ENCODE data around the gene SH3RF3.

The SH3RF3 gene

GRCh38 chr2:109418716-109419115 is 289.7 kb downstream of the SH3RF3 start:
- DNase-seq (ENCODE audit: low spot score), result no peak

GRCh38 chr2:109419171-109419756 is 290.3 kb downstream of the SH3RF3 start:
- no peak for DNase-seq (ENCODE audit: low spot score)

GRCh38 chr2:109419960-109420370 is 291.0 kb downstream of the SH3RF3 start:
- no peak for DNase-seq (ENCODE audit: low spot score)

- DNase-seq (ENCODE audit: low spot score), result no peak
These were observed 292.1 kb downstream of the SH3RF3 start for GRCh38 chr2:109421101-109421500.

- no peak for DNase-seq (ENCODE audit: low spot score)
These were observed 292.6 kb downstream of the SH3RF3 start for GRCh38 chr2:109421642-109422041.

- no peak for DNase-seq (ENCODE audit: low spot score)
These were observed 293.2 kb downstream of the SH3RF3 start for GRCh38 chr2:109422071-109422757.

GRCh38 chr2:109422758-109423500 is 293.9 kb downstream of the SH3RF3 start:
- DNase-seq (ENCODE audit: low spot score), result no peak

GRCh38 chr2:109423556-109424359 is 294.8 kb downstream of the SH3RF3 start:
- no peak for DNase-seq (ENCODE audit: low spot score)

GRCh38 chr2:109425411-109425810 is 296.4 kb downstream of the SH3RF3 start:
- DNase-seq (ENCODE audit: low spot score), result no peak

- DNase-seq (ENCODE audit: low spot score), result no peak
These were observed 298.7 kb downstream of the SH3RF3 start for GRCh38 chr2:109427661-109428091.

GRCh38 chr2:109428281-109428680 is 299.3 kb downstream of the SH3RF3 start:
- no peak for DNase-seq (ENCODE audit: low spot score)

- no peak for DNase-seq (ENCODE audit: low spot score)
These were observed 300.0 kb downstream of the SH3RF3 start for GRCh38 chr2:109428841-109429566.

GRCh38 chr2:109429567-109430328 is 300.7 kb downstream of the SH3RF3 start:
- no peak for DNase-seq (ENCODE audit: low spot score)

GRCh38 chr2:109430329-109430636 is 301.3 kb downstream of the SH3RF3 start:
- no peak for DNase-seq (ENCODE audit: low spot score)

GRCh38 chr2:109432421-109432820 is 303.4 kb downstream of the SH3RF3 start:
- no peak for DNase-seq (ENCODE audit: low spot score)

- DNase-seq (ENCODE audit: low spot score), result no peak
These were observed 304.5 kb downstream of the SH3RF3 start for GRCh38 chr2:109433486-109433885.

GRCh38 chr2:109433926-109434325 is 304.9 kb downstream of the SH3RF3 start:
- DNase-seq (ENCODE audit: low spot score), result no peak

GRCh38 chr2:109434351-109434750 is 305.3 kb downstream of the SH3RF3 start:
- DNase-seq (ENCODE audit: low spot score), result no peak

- DNase-seq (ENCODE audit: low spot score), result no peak
These were observed 306.2 kb downstream of the SH3RF3 start for GRCh38 chr2:109435066-109435690.

GRCh38 chr2:109435901-109436598 is 307.0 kb downstream of the SH3RF3 start:
- no peak for DNase-seq (ENCODE audit: low spot score)

All from NAMALWA (cell line).